Muscle layer of duodenum (tissue), 2 donors: ENCODE results near the gene MMP3.

Experiments
- H3K27ac ChIP-seq: one replicate; pipeline ENCODE4 v1.7.0; 2013; ENCODE audit warnings: mild to moderate bottlenecking, low read length
- H3K27me3 ChIP-seq: one replicate; pipeline ENCODE4 v1.7.0; 2013; ENCODE audit warnings: low read depth, mild to moderate bottlenecking, control low read depth, low read length
- H3K36me3 ChIP-seq, 2 donors: one replicate each; pipeline ENCODE4 v1.7.0; 2013; ENCODE audit warnings: low read length in 2 of 2, control low read depth in 1 of 2, mild to moderate bottlenecking in 1 of 2; ENCODE audit not compliant: insufficient read depth in 2 of 2, control insufficient read depth in 1 of 2
- H3K4me1 ChIP-seq, 2 donors: one replicate each; pipeline ENCODE4 v1.7.0; 2013; ENCODE audit warnings: low read length in 2 of 2, mild to moderate bottlenecking in 2 of 2, control low read depth in 1 of 2, moderate library complexity in 1 of 2; ENCODE audit not compliant: insufficient read depth in 2 of 2, control insufficient read depth in 1 of 2
- H3K4me3 ChIP-seq, 2 donors: one replicate each; pipeline ENCODE4 v1.7.0; 2013; ENCODE audit warnings: low read length in 2 of 2, low read depth in 1 of 2, mild to moderate bottlenecking in 1 of 2
- H3K9me3 ChIP-seq, 2 donors: one replicate each; pipeline ENCODE4 v1.7.0; 2013; ENCODE audit warnings: low read length in 2 of 2, control low read depth in 1 of 2, mild to moderate bottlenecking in 1 of 2; ENCODE audit not compliant: control insufficient read depth in 1 of 2
- donor health status: healthy.

The MMP3 gene

GRCh38 chr11:102806296-102806695 lies 37.1 kb downstream of the MMP3 start:
- no peaks in the 10 kb centered on the region for H3K9me3 ChIP-seq
- no peaks in the 10 kb centered on the region for H3K27me3 ChIP-seq
- no peaks in the 10 kb centered on the region for H3K4me1 ChIP-seq
- no peaks in the 10 kb centered on the region for H3K36me3 ChIP-seq
- H3K27ac ChIP-seq: no peak overlapping the region
- H3K4me3 ChIP-seq: no peak overlapping the region

GRCh38 chr11:102802341-102802740 lies 41.1 kb downstream of the MMP3 start:
- Histone ChIP-seq H3K36me3 (no peaks in the 10 kb centered on the region), H3K4me3 (no peak overlapping the region), H3K27me3 (no peaks in the 10 kb centered on the region), H3K9me3 (no peaks in the 10 kb centered on the region), H3K4me1 (no peaks in the 10 kb centered on the region), H3K27ac (no peak overlapping the region)

DNA sequence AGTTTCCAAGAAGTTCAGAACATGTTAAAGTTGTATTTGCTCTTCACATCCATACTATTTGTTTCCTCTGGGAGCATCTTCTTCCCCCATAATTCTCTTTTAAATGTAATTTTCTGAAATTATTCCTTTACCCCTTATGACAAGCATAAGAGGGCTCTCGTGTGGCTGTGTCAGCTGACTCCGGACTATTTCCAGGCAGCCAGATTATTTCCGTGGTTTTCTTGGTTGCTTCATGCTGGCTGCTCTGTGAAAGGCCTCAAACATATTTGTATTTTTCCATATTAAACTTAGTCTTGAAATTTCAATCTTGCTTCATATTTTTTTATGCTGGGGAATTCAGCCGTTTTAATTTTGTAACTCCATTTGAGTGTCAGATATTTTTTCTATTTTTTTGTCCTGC lies 42.6 kb downstream of the MMP3 start:
- Histone ChIP-seq H3K4me3 (no peak overlapping the region), H3K27ac (no peak overlapping the region), H3K4me1 (no peaks in the 10 kb centered on the region), H3K9me3 (no peaks in the 10 kb centered on the region), H3K27me3 (no peaks in the 10 kb centered on the region), H3K36me3 (no peaks in the 10 kb centered on the region)

DNA sequence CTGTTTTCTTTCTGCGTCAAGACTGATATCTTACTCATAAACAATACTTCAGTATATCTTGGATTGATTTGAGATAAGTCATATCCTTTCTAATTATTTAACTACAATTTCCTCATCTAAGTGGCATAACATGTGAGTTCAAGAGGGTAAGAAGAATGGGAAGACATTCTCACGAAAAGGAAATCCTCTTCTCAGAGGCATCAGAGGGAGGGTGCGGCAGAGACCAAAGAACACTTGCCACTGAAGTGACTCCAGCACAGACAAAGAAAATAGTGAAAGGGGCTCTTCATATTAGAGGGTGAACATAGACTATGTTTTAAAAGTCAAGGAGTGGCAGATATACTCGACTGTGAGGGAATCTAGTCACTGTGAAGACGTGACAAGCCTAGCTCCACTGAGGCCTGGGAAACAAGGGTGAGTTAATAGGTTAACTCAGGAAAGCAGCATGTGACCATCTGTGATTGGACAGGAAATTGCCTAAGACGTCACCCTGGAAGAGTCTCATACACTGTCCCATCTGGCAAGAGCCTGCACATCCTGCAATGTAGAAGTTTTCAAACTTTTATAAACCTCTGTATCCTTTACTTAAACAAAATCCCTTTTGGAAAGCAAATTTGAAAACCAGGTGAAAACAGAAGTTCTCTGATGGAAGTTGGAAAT lies 43.6 kb downstream of the MMP3 start:
- H3K27me3 ChIP-seq: no peaks in the 10 kb centered on the region
- H3K9me3 ChIP-seq: no peaks in the 10 kb centered on the region
- H3K27ac ChIP-seq: no peak overlapping the region
- no peak overlapping the region for H3K4me3 ChIP-seq
- H3K36me3 ChIP-seq: no peaks in the 10 kb centered on the region
- H3K4me1 ChIP-seq: no peaks in the 10 kb centered on the region

DNA sequence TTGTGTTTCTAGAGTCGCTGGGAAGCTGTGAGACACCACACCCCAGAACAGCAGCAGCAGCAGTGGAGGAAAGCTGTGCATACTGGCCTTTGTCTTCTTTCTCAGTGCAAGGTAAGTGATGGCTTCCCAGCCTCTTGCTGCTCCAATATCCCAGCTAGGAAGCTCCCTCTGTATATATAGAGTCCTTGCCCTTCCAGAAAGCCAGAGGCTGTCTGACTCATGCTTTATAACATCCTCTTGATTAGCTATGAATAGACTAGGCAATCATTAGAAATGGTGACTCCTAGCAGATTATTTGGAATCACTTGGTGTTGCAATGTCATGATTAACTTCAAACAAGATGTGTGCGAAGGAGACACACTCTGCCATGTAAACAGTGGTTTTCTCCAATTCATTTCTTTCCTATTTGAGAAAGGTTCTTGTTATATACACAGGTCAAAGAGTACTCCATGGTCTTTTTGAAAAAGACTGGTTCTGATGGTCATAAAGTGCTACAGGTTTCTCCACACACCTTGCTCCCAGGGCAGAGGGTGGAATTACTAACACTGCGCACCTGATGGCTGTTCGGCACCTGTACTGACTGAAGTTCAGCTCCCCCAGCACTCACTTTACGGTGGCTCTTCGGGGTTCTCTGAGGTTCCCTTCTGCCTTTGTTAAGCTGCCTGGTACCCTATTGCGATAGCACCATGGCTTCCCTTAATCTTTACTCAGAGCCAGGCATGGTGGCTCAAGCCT lies 45.2 kb downstream of the MMP3 start, which contains the start of gene MMP1:
MMP1 (minus strand) TSS at position 149 of the 735 bp plus-strand sequence; CDS start at position 81, 68 bp downstream.
- Histone ChIP-seq H3K9me3 (no peaks in the 10 kb centered on the region), H3K36me3 (no peaks in the 10 kb centered on the region)

DNA sequence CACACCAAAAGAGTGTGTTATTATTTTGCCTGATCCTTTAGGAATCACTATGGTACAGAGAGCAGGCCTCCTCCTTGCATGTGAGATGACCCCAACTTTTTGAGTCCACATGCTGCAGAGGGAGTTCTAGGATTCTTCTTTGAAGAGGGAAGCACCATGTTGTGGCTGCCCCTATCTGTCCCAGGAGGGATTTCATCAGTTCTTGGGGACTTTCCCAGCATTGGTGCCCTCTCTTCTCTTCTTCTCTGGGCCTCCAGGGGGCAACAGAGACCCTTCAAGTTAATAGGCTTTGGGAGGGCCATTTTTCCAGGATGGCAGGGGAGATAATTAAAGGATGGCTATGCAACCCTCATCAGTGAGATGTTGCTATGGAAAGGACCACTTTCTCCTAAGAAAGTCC lies 49.0 kb downstream of the MMP3 start:
- no peaks in the 10 kb centered on the region for H3K4me1 ChIP-seq
- no peak overlapping the region for H3K27ac ChIP-seq
- H3K9me3 ChIP-seq: no peaks in the 10 kb centered on the region
- no peaks in the 10 kb centered on the region for H3K27me3 ChIP-seq
- H3K36me3 ChIP-seq: no peaks in the 10 kb centered on the region
- no peak overlapping the region for H3K4me3 ChIP-seq

More for the DNA sequence above, 45.2 kb downstream of the MMP3 start, which contains the start of gene MMP1:
- Histone ChIP-seq H3K4me3 (no peak within 1 kb of the TSS), H3K27me3 (no peaks in the 10 kb centered on the region), H3K4me1 (no peaks in the 10 kb centered on the region), H3K27ac (no peak within 1 kb of the TSS)

DNA sequence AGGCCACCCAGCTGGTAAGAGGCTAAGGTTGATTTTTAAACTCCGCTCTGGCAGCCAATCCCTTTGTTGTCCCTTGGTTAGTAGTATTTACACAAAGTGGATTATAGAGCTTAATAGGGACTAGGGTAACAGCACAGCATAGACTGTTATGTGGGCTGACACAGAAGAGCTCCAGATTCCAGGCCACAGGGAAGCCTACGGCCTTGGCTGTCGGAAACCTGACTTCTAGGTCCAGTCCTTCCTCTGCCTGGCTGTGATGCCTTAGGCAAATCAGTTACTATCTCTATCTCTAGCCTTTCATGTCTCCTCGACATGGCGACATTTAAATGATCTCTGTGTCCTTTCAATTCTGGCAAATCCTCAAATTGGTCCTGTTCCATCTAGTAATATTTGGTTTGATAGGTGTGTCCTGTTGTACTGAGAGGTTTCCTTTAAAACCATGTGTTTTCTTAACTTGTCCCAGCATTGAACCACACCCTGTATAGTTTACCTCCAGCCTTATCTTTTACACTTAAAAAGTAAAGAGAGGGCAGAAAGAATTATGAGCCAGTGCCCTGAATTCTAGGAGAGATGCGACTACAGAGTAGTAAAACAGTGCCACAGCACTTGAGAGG lies 49.6 kb downstream of the MMP3 start:
- Histone ChIP-seq H3K9me3 (no peaks in the 10 kb centered on the region), H3K27ac (no peak overlapping the region)

GRCh38 chr11:102792604-102793003 lies 50.8 kb downstream of the MMP3 start:
- no peaks in the 10 kb centered on the region for H3K9me3 ChIP-seq
- H3K27ac ChIP-seq: no peak overlapping the region
- H3K36me3 ChIP-seq: no peaks in the 10 kb centered on the region
- no peak overlapping the region for H3K4me3 ChIP-seq
- H3K4me1 ChIP-seq: no peaks in the 10 kb centered on the region
- H3K27me3 ChIP-seq: no peaks in the 10 kb centered on the region

More for the DNA sequence above, 49.6 kb downstream of the MMP3 start:
- Histone ChIP-seq H3K36me3 (no peaks in the 10 kb centered on the region), H3K27me3 (no peaks in the 10 kb centered on the region), H3K4me3 (no peak overlapping the region), H3K4me1 (no peaks in the 10 kb centered on the region)

DNA sequence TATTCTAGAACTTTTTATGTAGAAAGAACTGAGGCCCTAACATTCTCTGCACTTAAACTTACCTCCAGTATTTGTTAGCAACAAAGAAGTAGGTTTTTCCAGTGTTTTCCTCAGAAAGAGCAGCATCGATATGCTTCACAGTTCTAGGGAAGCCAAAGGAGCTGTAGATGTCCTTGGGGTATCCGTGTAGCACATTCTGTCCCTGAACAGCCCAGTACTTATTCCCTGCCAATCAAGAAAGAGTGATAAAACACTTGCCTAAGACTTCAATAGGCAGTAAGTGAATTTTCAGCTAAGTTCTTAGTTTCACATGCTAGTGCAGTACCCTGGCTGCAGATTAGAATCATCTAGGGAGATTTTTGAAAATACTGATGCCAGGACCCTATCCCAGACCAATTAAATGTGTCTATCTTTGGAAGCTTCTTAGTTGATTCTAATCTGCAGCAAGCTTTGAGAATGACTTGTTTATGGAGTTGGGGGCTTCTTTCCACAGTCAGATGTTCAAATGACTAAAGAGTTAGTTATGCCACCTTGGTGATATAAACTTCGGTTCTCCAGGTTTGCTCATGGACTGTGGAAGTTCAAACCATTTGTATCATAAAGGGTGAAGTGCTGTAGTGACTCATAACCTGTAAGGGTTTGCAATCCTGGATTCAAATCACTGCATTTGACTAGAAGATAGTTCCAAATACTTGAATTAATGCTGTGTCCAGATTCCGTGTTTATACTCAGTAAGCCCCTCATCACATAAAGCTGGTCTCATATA lies 52.0 kb downstream of the MMP3 start:
- Histone ChIP-seq H3K36me3 (no peaks in the 10 kb centered on the region), H3K27ac (no peak overlapping the region), H3K27me3 (no peaks in the 10 kb centered on the region), H3K4me3 (no peak overlapping the region), H3K9me3 (no peaks in the 10 kb centered on the region), H3K4me1 (no peaks in the 10 kb centered on the region)

DNA sequence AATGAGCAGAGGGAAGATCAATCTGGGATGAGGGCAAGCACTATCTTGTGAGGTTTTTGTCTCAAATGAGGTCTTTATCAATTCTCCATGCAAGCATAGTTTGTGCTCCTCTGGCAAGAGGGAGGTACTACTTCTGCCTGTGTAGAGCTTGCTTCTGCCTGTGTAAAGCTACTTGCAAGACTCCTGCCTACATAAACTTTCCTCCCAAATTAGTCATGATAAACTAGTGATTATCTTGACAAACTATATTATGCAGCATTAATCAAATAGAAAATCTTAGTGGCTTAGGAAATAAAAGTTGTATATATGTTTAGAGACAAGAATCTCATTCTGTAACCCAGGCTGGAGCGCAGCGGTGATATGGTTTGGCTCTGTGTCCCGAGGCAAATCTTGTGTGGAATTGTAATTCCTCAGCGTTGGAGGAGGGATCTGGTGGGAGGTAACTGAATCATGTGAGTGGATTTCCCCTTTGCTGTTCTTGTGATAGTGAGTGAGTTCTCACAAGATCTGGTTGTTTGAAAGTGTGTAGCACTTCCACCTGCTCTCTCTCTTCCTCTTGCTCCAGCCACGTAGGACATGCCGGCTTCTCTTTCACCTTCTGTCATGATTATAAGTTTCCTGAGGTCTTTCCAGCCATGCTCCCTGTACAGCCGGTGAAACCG lies 54.9 kb downstream of the MMP3 start:
- H3K4me1 ChIP-seq: no peaks in the 10 kb centered on the region
- no peaks in the 10 kb centered on the region for H3K9me3 ChIP-seq
- H3K36me3 ChIP-seq: no peaks in the 10 kb centered on the region
- H3K27me3 ChIP-seq: no peaks in the 10 kb centered on the region
- H3K27ac ChIP-seq: no peak overlapping the region
- H3K4me3 ChIP-seq: no peak overlapping the region
